Suprapubic skin (tissue), 4 donors: Measurements from ENCODE around the gene CBX6. TPM values are rescaled to one million over a fixed set of nuclear protein-coding genes. Genes with fewer than 3 reads are reported as not detected.

Experiments used
- DNase-seq, 2 donors: peaks; one replicate each; pipeline ENCODE4 v3.0.0-alpha.2; 2019; ENCODE audit warnings: low spot score in 2 of 2
- H3K27ac ChIP-seq: fragments of 200-600 bp; sonication (generic); one replicate; pipeline ENCODE4 v1.5.1; 2019
- H3K27me3 ChIP-seq: fragments of 200-600 bp; sonication (generic); one replicate; pipeline ENCODE4 v1.5.1; 2019
- H3K36me3 ChIP-seq: fragments of 200-600 bp; sonication (generic); one replicate; pipeline ENCODE4 v1.5.1; 2019
- H3K4me1 ChIP-seq: fragments of 200-600 bp; sonication (generic); one replicate; pipeline ENCODE4 v1.5.1; 2019
- H3K4me3 ChIP-seq: fragments of 200-600 bp; sonication (generic); one replicate; pipeline ENCODE4 v1.5.1; 2019; ENCODE audit warnings: mild to moderate bottlenecking
- H3K9me3 ChIP-seq: fragments of 200-600 bp; sonication (generic); one replicate; pipeline ENCODE4 v1.5.1; 2019
- EP300 ChIP-seq: sonication (generic); formaldehyde crosslinking; IDR thresholded peaks from one replicate; pipeline ENCODE4 v1.6.1; 2017; ENCODE audit warnings: antibody characterized with exemption
- POLR2A ChIP-seq, 2 donors: fragments of 450-650 bp; IDR thresholded peaks; one replicate each; pipeline ENCODE4 v1.6.1; 2017; ENCODE audit warnings: antibody characterized with exemption in 2 of 2, mild to moderate bottlenecking in 2 of 2, moderate library complexity in 2 of 2
- POLR2AphosphoS5 ChIP-seq, 3 donors: sonication (generic); formaldehyde crosslinking; IDR thresholded peaks; one replicate each; pipeline ENCODE4 v1.6.1; 2017; ENCODE audit warnings: antibody characterized with exemption in 3 of 3
- WGBS: methylation state at CpG from one replicate; pipeline ENCODE4 v1.1.5; 2018; 5-methylcytosine and 5-hydroxymethylcytosine counted together
- total RNA-seq, 4 donors: library from RNA; depleted of rRNA; stranded (reverse); fragments of >200 nt; gene quantifications; one replicate each; pipeline ENCODE4 v1.1.0, GENCODE V29; 2016
- TF ChIP-seq, protein P1 (sequence below), 2 donors: fragments of 200-600 bp in 1 of 2; fragments of 450-650 bp in 1 of 2; sonication (generic) in 1 of 2; IDR thresholded peaks; one replicate each; pipeline ENCODE4 v1.5.1; 2016 to 2019; ENCODE audit warnings: antibody characterized with exemption in 2 of 2, mild to moderate bottlenecking in 1 of 2, moderate library complexity in 1 of 2

CBX6 gene
- total RNA-seq, 4 donors from 2014 or later, result 11.5 to 31.4 (median 22.1) TPM

- Histone ChIP-seq H3K27me3 (no peaks in the 10 kb centered on the region), H3K4me1 (peaks cover 64% of the 10 kb centered on the region), H3K27ac (no peak overlapping the region), H3K4me3 (no peak overlapping the region), H3K36me3 (peaks cover 16% of the 10 kb centered on the region), H3K9me3 (no peaks in the 10 kb centered on the region)
- WGBS, result 18% methylated on average over 4 of the region's 8 CpGs
- peak; percentile 82 to 90 for DNase-seq
- no peak for TF ChIP-seq EP300
- TF ChIP-seq POLR2A (IDR thresholded peaks at IDR 0.05), result no peak
- TF ChIP-seq POLR2AphosphoS5 (IDR thresholded peaks at IDR 0.05), result no peak
- TF ChIP-seq, protein P1, sequence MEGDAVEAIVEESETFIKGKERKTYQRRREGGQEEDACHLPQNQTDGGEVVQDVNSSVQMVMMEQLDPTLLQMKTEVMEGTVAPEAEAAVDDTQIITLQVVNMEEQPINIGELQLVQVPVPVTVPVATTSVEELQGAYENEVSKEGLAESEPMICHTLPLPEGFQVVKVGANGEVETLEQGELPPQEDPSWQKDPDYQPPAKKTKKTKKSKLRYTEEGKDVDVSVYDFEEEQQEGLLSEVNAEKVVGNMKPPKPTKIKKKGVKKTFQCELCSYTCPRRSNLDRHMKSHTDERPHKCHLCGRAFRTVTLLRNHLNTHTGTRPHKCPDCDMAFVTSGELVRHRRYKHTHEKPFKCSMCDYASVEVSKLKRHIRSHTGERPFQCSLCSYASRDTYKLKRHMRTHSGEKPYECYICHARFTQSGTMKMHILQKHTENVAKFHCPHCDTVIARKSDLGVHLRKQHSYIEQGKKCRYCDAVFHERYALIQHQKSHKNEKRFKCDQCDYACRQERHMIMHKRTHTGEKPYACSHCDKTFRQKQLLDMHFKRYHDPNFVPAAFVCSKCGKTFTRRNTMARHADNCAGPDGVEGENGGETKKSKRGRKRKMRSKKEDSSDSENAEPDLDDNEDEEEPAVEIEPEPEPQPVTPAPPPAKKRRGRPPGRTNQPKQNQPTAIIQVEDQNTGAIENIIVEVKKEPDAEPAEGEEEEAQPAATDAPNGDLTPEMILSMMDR (IDR thresholded peaks at IDR 0.05), result peak; percentile 66 to 87
Measured at GRCh38 chr22:38868886-38869381, 3.1 kb downstream of the CBX6 start.

DNA sequence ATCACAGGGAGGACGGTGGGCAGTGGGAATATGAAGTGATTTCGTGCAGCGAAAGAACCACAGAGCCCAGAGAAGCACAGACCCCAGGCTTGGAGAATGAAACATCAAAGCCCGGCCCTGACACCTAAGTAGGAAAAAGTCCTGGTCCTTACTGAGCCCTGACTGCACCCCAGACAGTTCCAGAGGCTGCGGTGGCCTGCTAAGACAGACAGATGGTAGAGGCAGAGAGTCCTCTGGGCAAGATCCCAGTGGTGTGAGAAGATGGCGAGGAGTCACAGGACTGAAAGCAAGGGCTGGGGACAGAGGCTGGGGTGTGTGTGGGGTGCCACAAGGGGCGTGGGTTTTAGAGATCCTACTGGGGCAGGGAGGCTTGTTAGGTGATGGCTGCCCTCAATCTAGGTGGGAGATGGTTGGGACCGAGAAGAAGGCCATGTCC, 3.7 kb downstream of the CBX6 start:
- Histone ChIP-seq H3K4me3 (no peak overlapping the region), H3K27me3 (no peaks in the 10 kb centered on the region), H3K9me3 (no peaks in the 10 kb centered on the region), H3K4me1 (peaks cover 66% of the 10 kb centered on the region), H3K36me3 (peaks cover 16% of the 10 kb centered on the region), H3K27ac (no peak overlapping the region)
- TF ChIP-seq POLR2AphosphoS5 (IDR thresholded peaks at IDR 0.05) (no peak), EP300 (no peak), POLR2A (IDR thresholded peaks at IDR 0.05) (no peak)
- TF ChIP-seq, protein P1 (IDR thresholded peaks at IDR 0.05), result no peak
- peak; percentile 41 to 43 for DNase-seq
- WGBS, result 88% methylated on average over 8 of the region's 8 CpGs

DNA sequence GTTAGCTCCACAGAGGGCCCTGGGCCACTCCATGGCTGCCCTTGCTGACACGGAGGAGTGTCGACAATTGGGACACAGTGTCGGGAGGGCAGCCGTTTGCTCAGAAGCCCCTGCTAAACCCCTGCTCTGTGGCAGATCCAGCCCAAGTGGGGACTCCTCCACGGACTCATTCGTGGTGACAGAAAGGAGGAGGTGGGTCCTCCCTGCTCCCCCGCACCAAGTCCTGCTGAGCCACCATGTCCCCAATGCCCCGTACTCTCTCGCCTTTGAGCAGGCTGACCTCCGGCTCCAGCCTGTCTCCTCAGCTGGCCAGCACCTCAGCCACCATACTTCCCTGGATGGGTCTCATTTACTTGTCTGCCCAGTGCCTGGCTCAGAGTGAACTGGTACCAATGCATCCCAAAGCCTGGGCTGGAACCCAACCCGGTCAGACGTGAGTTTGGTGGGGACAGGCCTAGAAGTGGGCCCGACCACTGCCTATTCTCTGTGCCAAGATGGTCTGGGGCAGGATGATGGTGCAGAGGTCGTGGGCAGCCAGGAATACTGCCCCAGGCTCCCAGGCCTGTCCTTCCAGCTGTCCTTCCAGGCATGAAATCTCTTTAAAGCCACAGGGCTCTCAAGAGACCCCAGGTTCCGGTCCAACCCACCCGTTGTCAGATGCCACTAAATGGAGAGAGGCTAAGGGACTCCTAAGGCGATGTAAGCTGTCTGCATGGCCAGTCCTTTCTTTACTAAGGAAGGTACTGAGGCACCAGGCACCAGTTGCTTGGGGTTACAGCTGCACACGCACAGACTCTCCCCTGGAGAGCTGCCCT, 4.3 kb downstream of the CBX6 start:
- H3K9me3 ChIP-seq, result no peaks in the 10 kb centered on the region
- no peaks in the 10 kb centered on the region for H3K27me3 ChIP-seq
- no peak for TF ChIP-seq POLR2A (IDR thresholded peaks at IDR 0.05)
- TF ChIP-seq, protein P1 (IDR thresholded peaks at IDR 0.05), result no peak
- TF ChIP-seq EP300, result no peak
- TF ChIP-seq POLR2AphosphoS5 (IDR thresholded peaks at IDR 0.05), result no peak
- WGBS, result 88% methylated on average over 12 of the region's 18 CpGs
- no peak overlapping the region for H3K27ac ChIP-seq
- peaks cover 60% of the 10 kb centered on the region for H3K4me1 ChIP-seq
- peaks cover 16% of the 10 kb centered on the region for H3K36me3 ChIP-seq
- no peak overlapping the region for H3K4me3 ChIP-seq
- DNase-seq, result peak; percentile 58 to 71

GRCh38 chr22:38867124-38867455, 4.9 kb downstream of the CBX6 start:
- WGBS, result 83% methylated on average over 2 of the region's 13 CpGs
- Histone ChIP-seq H3K36me3 (peaks cover 16% of the 10 kb centered on the region), H3K27ac (no peak overlapping the region), H3K9me3 (no peaks in the 10 kb centered on the region), H3K27me3 (no peaks in the 10 kb centered on the region), H3K4me1 (peaks cover 61% of the 10 kb centered on the region), H3K4me3 (no peak overlapping the region)
- DNase-seq, result no peak
- TF ChIP-seq POLR2A (IDR thresholded peaks at IDR 0.05) (no peak), EP300 (no peak), POLR2AphosphoS5 (IDR thresholded peaks at IDR 0.05) (no peak)
- TF ChIP-seq, protein P1 (IDR thresholded peaks at IDR 0.05), result no peak

DNA sequence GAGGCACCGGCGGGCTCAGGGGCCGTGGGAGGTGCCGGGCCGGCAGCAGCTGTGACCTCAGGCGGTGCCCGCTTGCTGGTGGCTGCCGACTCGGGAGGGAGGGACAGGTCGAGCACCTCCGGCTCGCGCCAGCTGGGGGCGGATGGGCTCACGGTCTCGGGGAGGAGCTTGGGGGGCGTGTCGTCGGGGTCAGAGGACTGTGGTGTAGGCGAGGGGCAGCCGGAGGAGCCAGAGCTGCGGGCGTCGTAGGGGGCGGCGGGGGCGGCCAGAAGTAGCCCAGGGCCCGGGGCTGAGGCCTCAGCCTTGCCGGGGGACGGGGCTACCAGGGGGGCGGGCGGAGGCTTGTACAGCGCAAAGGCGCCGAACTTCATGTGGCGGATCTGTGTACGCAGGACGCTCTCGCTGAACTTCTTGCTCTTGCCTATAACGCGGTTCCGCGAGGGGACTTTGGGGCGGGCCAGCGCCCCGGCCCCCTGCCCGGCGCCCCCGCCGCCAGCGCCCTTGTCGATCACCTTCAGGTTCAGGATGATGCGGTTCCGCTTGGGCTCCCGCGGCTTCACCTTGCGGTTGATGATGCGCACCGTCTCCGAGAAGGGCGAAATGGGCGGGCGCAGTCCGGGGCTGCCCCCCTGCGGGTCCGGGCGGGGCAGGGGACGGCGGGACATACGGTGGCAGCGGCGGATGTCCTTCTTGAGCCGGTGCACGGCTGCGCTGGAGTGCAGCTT, 5.5 kb downstream of the CBX6 start:
- TF ChIP-seq POLR2AphosphoS5 (IDR thresholded peaks at IDR 0.05) (no peak), POLR2A (IDR thresholded peaks at IDR 0.05) (no peak), EP300 (no peak)
- TF ChIP-seq, protein P1 (IDR thresholded peaks at IDR 0.05), result no peak
- Histone ChIP-seq H3K36me3 (peaks cover 16% of the 10 kb centered on the region), H3K9me3 (no peaks in the 10 kb centered on the region), H3K4me1 (peaks cover 62% of the 10 kb centered on the region), H3K4me3 (no peak overlapping the region), H3K27ac (no peak overlapping the region), H3K27me3 (no peaks in the 10 kb centered on the region)
- DNase-seq, result peak in 1 of 2 donors; percentile 62
- 84% methylated on average over 74 of the region's 75 CpGs for WGBS
